Measurements from ENCODE around the gene FAM217B.

FAM217B gene

GRCh38 chr20:59931511-59932312, 8.5 kb upstream of the FAM217B start:
- DNase-seq (ENCODE audit: low read depth, low spot score) = no peak
- in situ Hi-C loops (cut with HindIII; ENCODE audit: low sequenced_read_pairs) = no loop called here
- no peak for TF ChIP-seq CTCF (IDR thresholded peaks at IDR 0.05; ENCODE audit: low read depth, low read length)
- H3K4me3 ChIP-seq (ENCODE audit: low read depth, low read length) = no peak overlapping the region

DNA sequence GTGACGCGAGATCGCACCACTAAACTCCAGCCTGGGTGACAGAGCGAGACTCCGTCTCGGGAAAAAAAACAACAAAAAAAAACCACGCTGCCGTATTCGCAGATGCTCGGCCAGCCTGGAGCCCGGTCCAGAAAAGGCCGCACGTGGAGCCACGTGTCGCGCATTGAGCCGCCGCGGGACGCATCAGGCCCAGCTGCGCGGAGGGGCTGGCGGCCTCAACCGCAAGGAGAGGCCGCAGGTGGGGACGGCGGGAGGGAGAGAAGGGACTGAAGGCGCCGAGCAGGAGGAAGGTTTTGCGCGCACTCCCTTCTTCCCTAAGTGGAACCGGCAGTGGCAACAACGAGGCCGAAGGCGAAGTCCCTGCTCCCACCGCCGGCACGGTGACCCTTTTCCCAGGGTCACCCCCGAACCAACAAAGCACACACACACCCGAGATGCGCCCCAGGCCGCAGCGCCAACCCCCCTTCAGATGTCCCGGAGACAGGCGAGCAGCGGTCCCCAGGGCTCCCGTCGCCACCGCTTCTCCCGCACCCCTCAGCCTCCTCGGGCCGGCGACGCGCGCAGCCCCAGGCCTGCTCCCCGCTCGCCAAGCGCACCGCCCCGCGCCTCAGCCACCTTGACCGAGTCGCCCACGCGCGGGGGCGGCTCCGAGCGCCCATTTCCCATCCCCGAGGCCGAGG, 7.4 kb upstream of the FAM217B start:
- no peak overlapping the region for H3K4me3 ChIP-seq (ENCODE audit: low read depth, low read length)
- no peak for DNase-seq (ENCODE audit: low read depth, low spot score)
- no peak for TF ChIP-seq CTCF (IDR thresholded peaks at IDR 0.05; ENCODE audit: low read depth, low read length)
- in situ Hi-C loops (cut with HindIII; ENCODE audit: low sequenced_read_pairs) = no loop called here

GRCh38 chr20:59933296-59933848, 6.8 kb upstream of the FAM217B start, which contains the start of gene SYCP2:
SYCP2 (minus strand) TSS chr20:59933637; CDS start chr20:59922413, 11,224 bp downstream.
- in situ Hi-C loops (cut with HindIII; ENCODE audit: low sequenced_read_pairs) = no loop called here
- TF ChIP-seq CTCF (IDR thresholded peaks at IDR 0.05; ENCODE audit: low read depth, low read length) = no peak
- H3K4me3 ChIP-seq (ENCODE audit: low read depth, low read length) = peak within 1 kb of the TSS; percentile 57
- peak; percentile 22 for DNase-seq (ENCODE audit: low read depth, low spot score)

- in situ Hi-C loops (cut with HindIII; ENCODE audit: low sequenced_read_pairs) = no loop called here
- peak; percentile 58 for DNase-seq (ENCODE audit: low read depth, low spot score)
- peak overlapping the region; percentile 57 for H3K4me3 ChIP-seq (ENCODE audit: low read depth, low read length)
- peak; percentile 86 for TF ChIP-seq CTCF (IDR thresholded peaks at IDR 0.05; ENCODE audit: low read depth, low read length)
Observed at GRCh38 chr20:59933849-59934585, 6.2 kb upstream of the FAM217B start.

DNA sequence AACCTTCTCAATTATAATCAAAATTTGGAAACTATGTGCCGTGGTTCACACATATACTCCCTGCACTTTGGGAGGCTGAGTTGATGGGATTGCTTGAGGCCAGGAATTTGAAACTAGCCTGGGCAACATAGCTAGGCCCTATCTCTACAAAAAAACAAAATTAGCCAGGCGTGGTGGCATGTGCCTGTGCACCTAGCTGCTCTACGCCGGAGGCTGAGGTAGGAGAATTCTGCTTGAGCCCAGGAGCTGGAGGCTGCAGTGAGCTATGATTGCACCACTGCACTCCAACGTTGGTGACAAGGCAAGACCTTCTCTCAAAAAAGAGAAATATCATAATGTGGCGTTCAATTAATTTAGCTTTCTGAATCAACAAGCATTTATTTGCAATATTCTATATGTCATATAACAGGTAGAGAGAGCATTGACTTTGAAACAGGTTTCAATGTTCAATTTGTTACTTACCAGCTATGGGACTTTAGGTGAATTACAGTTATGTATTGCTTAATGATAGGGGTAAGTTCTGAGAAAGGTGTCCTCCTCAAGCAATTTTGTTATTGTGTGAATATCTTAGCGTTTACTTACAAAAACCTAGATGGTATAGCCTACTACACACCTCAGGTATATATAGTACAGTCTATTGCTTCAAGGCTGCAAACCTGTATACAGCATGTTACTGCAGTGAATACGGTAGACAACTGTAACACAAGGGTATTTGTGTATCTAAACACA, 4.6 kb upstream of the FAM217B start:
- no peak for TF ChIP-seq CTCF (IDR thresholded peaks at IDR 0.05; ENCODE audit: low read depth, low read length)

DNA sequence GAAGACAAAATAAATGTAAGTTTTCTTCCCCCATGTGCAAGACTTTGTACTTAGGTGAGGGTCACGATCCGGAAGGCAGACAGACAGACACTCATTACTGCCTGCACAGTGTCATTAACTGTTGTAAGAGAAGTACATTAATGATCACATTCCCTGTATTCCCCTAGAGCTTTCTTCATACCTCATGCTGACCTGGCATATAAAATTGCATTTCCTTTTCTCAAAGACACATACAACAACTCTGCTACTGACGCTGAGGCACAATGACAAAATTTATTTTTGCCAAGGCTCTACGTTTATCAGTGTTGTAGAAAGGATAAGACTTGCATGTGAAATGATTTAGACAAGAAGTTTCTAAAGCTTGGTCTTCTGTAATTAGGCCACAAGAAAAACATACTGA, 3.8 kb upstream of the FAM217B start:
- DNase-seq (ENCODE audit: low read depth, low spot score) = no peak
- in situ Hi-C loops (cut with HindIII; ENCODE audit: low sequenced_read_pairs) = no loop called here
- H3K4me3 ChIP-seq (ENCODE audit: low read depth, low read length) = no peak overlapping the region
- no peak for TF ChIP-seq CTCF (IDR thresholded peaks at IDR 0.05; ENCODE audit: low read depth, low read length)

More for the DNA sequence above, 4.6 kb upstream of the FAM217B start:
- in situ Hi-C loops (cut with HindIII; ENCODE audit: low sequenced_read_pairs) = no loop called here
- no peak for DNase-seq (ENCODE audit: low read depth, low spot score)
- H3K4me3 ChIP-seq (ENCODE audit: low read depth, low read length) = no peak overlapping the region
